Activated naive CD4-positive, alpha-beta T cell treated with anti-CD3 and anti-CD28 coated beads for 36 hours (primary cell): ENCODE data around the gene TNFRSF1B. TPM values are rescaled to one million over a fixed set of nuclear protein-coding genes. Genes with fewer than 3 reads are reported as not detected.

ENCODE experiments used
- CTCF ChIA-PET: fragments of 350-600 bp; sonication (Branson Sonifier 250); formaldehyde crosslinking; loops from one replicate; lab custom pipeline; 2021; ENCODE audit warnings: antibody characterized with exemption; lab: Charles Lee
- DNase-seq: peaks from one replicate; pipeline ENCODE4 v3.0.0-alpha.2; 2020
- H3K27ac Mint-ChIP-seq: one replicate; pipeline ENCODE4 v1.8.0; 2021; ENCODE audit warnings: mild to moderate bottlenecking, mixed read lengths
- H3K27me3 Mint-ChIP-seq: one replicate; pipeline ENCODE4 v1.8.0; 2021; ENCODE audit warnings: low read depth, mixed read lengths
- H3K36me3 Mint-ChIP-seq: one replicate; pipeline ENCODE4 v1.8.0; 2021; ENCODE audit warnings: low read depth, mixed read lengths
- H3K4me1 Mint-ChIP-seq: one replicate; pipeline ENCODE4 v1.8.0; 2021; ENCODE audit warnings: low read depth, mixed read lengths
- H3K4me3 Mint-ChIP-seq: one replicate; pipeline ENCODE4 v1.8.0; 2021; ENCODE audit warnings: mild to moderate bottlenecking, moderate library complexity, mixed read lengths
- H3K9me3 Mint-ChIP-seq: one replicate; pipeline ENCODE4 v1.8.0; 2021; ENCODE audit warnings: mixed read lengths
- intact Hi-C: fragments of 100-400 bp; cut with micrococcal nuclease; formaldehyde crosslinking; loops from one replicate; pipeline ENCODE4 v1.15.1; 2023
- total RNA-seq, 2 experiments: library from RNA; stranded (reverse); gene quantifications; one replicate each; pipeline ENCODE4 v1.2.3, GENCODE V29; 2021

Gene TNFRSF1B
- total RNA-seq, 2 experiments from 2014 or later, result 69.4 to 75.7 TPM

DNA sequence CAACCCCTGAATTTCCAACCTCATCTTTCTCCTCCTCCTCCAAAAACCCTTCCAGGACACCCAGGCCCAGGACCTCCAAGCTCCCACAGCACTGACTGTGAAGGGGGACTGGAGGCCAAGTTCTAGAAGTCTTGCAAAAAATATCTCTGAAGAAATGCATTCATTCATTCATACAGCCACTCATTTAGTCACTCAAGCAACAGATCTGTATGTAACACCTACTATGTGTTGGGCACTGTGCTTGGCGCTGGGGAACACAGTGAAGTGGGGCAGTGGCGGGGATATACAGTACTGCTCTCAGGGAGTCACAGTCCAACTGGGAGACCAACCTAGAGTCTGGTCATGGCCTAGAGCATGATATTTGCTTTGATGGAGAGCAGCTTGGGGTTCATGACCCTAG is 15.3 kb upstream of the TNFRSF1B start:
- no peak overlapping the region for H3K4me3 Mint-ChIP-seq
- no peaks in the 10 kb centered on the region for H3K27me3 Mint-ChIP-seq
- peak overlapping the region; percentile 81 for H3K27ac Mint-ChIP-seq
- H3K36me3 Mint-ChIP-seq, result peaks cover 8% of the 10 kb centered on the region
- intact Hi-C loops, result no loop called here
- peaks cover 85% of the 10 kb centered on the region for H3K4me1 Mint-ChIP-seq
- H3K9me3 Mint-ChIP-seq, result peaks cover 7% of the 10 kb centered on the region
- CTCF ChIA-PET, result interaction anchor here (0.5 kb wide), 1 partner anchor 455 kb away, joined by 3 read pairs; no protein-coding TSS in a partner anchor
- DNase-seq, result no peak

GRCh38 chr1:12152113-12152891 is 14.5 kb upstream of the TNFRSF1B start:
- Mint-ChIP-seq H3K36me3 (peaks cover 8% of the 10 kb centered on the region), H3K4me3 (no peak overlapping the region), H3K27me3 (no peaks in the 10 kb centered on the region), H3K4me1 (peaks cover 83% of the 10 kb centered on the region), H3K9me3 (peaks cover 7% of the 10 kb centered on the region), H3K27ac (peak overlapping the region; percentile 89)
- DNase-seq, result peak; percentile 44
- intact Hi-C loops, result loop anchor here (2.0 kb wide), 1 partner anchor 20 kb away; no protein-coding TSS in a partner anchor
- CTCF ChIA-PET, result no interaction called here

DNA sequence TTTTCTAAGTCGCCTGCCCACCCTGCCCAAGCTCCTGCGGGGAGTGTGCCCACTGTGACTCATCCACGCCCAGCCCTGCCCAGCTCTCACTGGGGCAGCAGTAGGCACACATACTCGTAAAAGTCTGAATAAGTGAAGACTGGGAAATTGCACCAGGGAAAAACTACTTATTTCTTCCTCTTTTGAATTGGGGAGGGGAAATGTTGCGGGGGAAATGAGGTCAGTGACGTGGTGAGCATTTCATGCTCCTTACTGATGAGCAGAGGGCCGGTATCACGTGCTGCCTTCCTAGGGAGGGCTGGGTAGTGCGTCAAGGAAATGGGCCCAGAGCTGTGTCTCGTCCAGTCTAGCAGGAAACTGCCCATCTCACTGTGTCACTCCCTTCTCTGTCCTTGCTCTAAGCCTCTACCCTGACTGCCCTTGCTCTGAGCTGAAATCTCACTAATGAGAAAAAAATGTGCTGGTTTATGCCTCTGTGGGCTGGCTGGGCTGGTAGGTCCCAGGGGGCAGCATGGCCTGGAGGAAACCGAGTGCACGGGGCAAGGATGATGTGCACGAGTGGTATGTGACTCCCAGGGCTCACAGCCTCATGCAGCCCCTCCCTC is 13.5 kb upstream of the TNFRSF1B start:
- peaks cover 83% of the 10 kb centered on the region for H3K4me1 Mint-ChIP-seq
- intact Hi-C loops, result loop anchor here (2.0 kb wide), 1 partner anchor 20 kb away; no protein-coding TSS in a partner anchor
- CTCF ChIA-PET, result interaction anchor here (0.6 to 1.4 kb wide), 2 partner anchors 24 to 30 kb away, joined by 3 to 5 read pairs; no protein-coding TSS in a partner anchor
- peak; percentile 67 for DNase-seq
- peaks cover 7% of the 10 kb centered on the region for H3K9me3 Mint-ChIP-seq
- H3K27me3 Mint-ChIP-seq, result no peaks in the 10 kb centered on the region
- no peak overlapping the region for H3K4me3 Mint-ChIP-seq
- peak overlapping the region; percentile 89 for H3K27ac Mint-ChIP-seq
- H3K36me3 Mint-ChIP-seq, result peaks cover 8% of the 10 kb centered on the region

DNA sequence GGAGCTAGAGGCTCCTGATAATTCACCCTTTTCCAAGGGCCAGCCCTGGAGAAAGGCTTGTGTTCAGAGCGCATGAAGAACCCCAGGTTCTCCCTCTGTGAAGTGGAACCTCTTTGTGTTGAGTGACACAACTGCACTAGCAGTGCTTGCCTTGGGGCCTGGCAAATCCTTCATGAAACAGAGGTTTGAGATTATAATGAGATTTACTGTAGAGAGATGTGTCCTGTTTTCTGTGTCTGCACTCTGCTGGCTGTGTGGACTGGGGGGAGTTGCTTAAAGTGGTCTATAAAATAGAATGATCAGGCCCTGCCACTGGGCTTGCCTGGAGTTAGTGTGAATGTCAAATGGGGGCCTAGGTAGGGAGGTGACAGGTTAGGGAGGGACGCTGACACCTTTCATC is 11.5 kb upstream of the TNFRSF1B start:
- Mint-ChIP-seq H3K36me3 (peaks cover 1% of the 10 kb centered on the region), H3K9me3 (peaks cover 2% of the 10 kb centered on the region), H3K27ac (peak overlapping the region; percentile 26), H3K4me3 (no peak overlapping the region), H3K4me1 (peaks cover 77% of the 10 kb centered on the region), H3K27me3 (no peaks in the 10 kb centered on the region)
- intact Hi-C loops, result loop anchor here (5.0 kb wide), 2 partner anchors 108 to 462 kb away; partner anchors contain the start of gene DHRS3
- no peak for DNase-seq
- CTCF ChIA-PET, result interaction anchor here (0.6 to 3.0 kb wide), 5 partner anchors 18 to 54 kb away, joined by 3 to 9 read pairs (median 4); no protein-coding TSS in a partner anchor

DNA sequence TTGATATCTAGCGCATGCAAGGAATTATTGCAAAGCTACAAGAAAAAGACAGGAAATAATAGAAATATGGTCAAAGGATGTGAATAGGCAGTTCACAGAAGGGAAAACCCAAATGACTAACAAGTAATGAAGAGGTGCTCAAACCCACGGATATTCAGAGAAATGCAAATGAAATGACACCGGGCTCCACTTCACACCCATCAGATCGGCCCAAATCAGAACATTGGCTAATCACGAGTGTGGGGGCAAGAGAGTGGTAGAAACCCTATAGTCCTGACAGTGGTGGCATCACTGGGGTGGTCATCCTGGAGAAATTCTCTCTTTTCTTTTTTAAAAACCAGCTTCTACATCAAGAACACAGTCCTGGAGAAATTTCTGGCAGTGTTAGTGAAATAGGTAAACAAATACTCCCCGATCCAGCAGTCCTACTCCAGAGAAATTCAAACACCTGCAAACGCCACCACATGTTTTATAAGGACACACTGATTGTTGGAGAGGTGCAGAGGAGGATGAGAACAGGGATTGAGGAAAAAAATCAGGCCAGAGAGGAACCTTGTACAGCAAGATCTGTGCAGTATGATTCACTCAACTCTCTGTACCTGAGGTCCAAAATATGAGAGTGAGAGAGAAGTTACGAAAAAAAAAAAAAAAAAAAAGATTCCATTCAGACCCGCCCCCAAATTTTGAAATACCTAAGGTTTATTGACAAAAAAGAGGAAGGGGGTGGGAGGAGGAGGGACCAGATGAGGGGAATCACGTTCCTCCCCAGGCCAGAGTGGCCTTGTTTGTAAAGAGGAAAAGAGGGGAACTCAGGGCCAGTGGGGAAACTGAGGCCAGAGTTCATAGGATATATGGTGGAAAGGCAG is 9.2 kb upstream of the TNFRSF1B start:
- Mint-ChIP-seq H3K36me3 (peaks cover 1% of the 10 kb centered on the region), H3K27me3 (no peaks in the 10 kb centered on the region), H3K4me3 (peak overlapping the region; percentile 65), H3K9me3 (peaks cover 2% of the 10 kb centered on the region), H3K4me1 (peaks cover 78% of the 10 kb centered on the region), H3K27ac (peak overlapping the region; percentile 98)
- CTCF ChIA-PET, result interaction anchor here (0.9 to 3.0 kb wide), 3 partner anchors 21 to 33 kb away, joined by 3 to 9 read pairs (median 5); no protein-coding TSS in a partner anchor
- intact Hi-C loops, result loop anchor here (1.0 to 5.0 kb wide), 5 partner anchors 21 to 460 kb away; partner anchors contain the start of gene DHRS3
- DNase-seq, result peak; percentile 79

DNA sequence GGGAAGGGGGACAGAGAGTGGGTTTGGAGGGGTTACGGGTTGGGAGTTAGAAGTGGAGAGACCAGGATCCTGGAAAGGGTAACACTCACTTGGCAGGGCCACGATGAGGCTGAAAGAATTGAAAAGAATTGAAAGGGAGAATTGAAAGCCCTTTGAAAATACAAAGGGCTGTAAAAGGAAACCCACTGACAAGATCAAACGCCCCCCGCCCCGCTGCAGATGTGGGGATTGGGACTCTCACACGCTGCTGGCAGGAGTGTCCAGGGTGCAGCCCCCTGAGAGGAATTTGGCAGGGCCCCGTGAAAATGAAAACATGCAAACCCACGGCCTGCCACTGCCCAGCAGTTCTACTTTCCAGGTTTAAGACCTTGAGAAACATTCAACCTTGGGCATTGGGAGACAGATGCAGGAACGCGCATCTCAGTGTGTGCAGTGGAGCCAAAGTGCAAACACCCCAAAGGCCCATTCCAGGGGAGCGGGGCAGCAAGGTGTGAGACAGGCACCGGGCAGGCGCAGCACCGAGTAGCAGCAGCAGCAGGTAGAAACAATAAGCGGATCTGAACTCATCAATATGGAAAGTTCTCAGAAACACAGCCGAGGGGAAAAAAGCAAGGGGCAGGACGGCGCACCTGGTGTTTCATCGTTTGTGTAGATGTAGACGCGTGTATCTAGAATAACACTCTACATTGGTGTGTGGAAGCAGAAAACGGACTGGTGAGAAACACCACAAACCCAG is 8.3 kb upstream of the TNFRSF1B start:
- intact Hi-C loops, result loop anchor here (5.0 kb wide), 2 partner anchors 111 to 459 kb away; partner anchors contain the start of gene DHRS3
- DNase-seq, result peak; percentile 45
- Mint-ChIP-seq H3K9me3 (peaks cover 2% of the 10 kb centered on the region), H3K4me3 (peak overlapping the region; percentile 65), H3K4me1 (peaks cover 78% of the 10 kb centered on the region), H3K27ac (peak overlapping the region; percentile 98), H3K36me3 (peaks cover 1% of the 10 kb centered on the region), H3K27me3 (no peaks in the 10 kb centered on the region)
- CTCF ChIA-PET, result interaction anchor here (0.7 to 3.0 kb wide), 3 partner anchors 8 to 34 kb away, joined by 3 to 9 read pairs (median 5); no protein-coding TSS in a partner anchor

DNA sequence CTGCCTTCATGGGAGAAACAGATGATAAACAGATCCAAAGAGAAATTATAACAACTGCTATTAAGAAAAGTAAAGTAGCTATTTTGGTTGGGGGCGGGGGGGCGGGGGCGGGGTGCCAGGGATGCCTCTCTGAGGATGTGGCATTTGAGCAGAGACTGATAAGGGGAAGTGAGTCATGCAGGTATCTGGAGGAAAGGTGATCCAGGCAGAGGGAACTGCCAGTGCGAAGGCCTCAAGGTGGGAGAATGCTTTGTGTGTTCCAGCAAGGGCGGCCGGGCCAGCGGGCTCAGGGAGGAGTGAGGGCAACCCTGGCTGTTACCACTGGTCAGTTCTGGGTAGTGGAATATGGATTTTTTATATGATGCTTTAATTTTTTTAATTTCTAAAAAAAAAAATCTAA is 7.0 kb upstream of the TNFRSF1B start:
- CTCF ChIA-PET, result no interaction called here
- peak; percentile 53 for DNase-seq
- peaks cover 2% of the 10 kb centered on the region for H3K9me3 Mint-ChIP-seq
- no peak overlapping the region for H3K4me3 Mint-ChIP-seq
- H3K27ac Mint-ChIP-seq, result peak overlapping the region; percentile 81
- H3K4me1 Mint-ChIP-seq, result peaks cover 82% of the 10 kb centered on the region
- no peaks in the 10 kb centered on the region for H3K27me3 Mint-ChIP-seq
- intact Hi-C loops, result loop anchor here (5.0 kb wide), 2 partner anchors 113 to 457 kb away; partner anchors contain the start of gene DHRS3
- H3K36me3 Mint-ChIP-seq, result peaks cover 1% of the 10 kb centered on the region

DNA sequence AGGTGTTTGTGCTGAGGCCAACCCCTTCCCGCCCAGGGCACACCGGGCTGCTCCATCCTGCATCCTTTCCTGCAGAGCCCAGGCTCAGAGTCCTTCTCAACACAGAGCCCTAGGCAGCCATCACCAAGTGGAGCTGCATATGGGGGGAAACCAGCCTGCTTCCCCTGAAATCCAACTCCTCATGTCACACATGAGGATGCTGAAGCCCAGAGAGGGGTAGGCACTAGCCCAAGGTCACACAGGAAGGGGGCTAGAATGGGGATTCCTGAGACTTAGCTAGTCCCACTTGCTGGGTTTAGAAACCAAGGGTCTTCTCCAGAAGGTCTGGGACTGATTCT is 5.5 kb upstream of the TNFRSF1B start:
- Mint-ChIP-seq H3K36me3 (peaks cover 1% of the 10 kb centered on the region), H3K4me1 (peaks cover 71% of the 10 kb centered on the region), H3K27me3 (no peaks in the 10 kb centered on the region), H3K9me3 (peaks cover 2% of the 10 kb centered on the region), H3K27ac (peak overlapping the region; percentile 83), H3K4me3 (no peak overlapping the region)
- CTCF ChIA-PET, result interaction anchor here (1.6 to 3.2 kb wide), 2 partner anchors 16 to 37 kb away, joined by 8 to 10 read pairs; no protein-coding TSS in a partner anchor
- intact Hi-C loops, result no loop called here
- DNase-seq, result no peak

GRCh38 chr1:12161662-12162458 is 4.9 kb upstream of the TNFRSF1B start:
- Mint-ChIP-seq H3K27ac (peak overlapping the region; percentile 83), H3K36me3 (peaks cover 1% of the 10 kb centered on the region)

GRCh38 chr1:12162459-12163137 is 4.2 kb upstream of the TNFRSF1B start:
- CTCF ChIA-PET, result interaction anchor here (1.6 to 3.2 kb wide), 2 partner anchors 15 to 38 kb away, joined by 8 to 10 read pairs; no protein-coding TSS in a partner anchor
- Mint-ChIP-seq H3K9me3 (peaks cover 2% of the 10 kb centered on the region), H3K36me3 (peaks cover 3% of the 10 kb centered on the region), H3K4me3 (no peak overlapping the region), H3K4me1 (peaks cover 64% of the 10 kb centered on the region), H3K27me3 (no peaks in the 10 kb centered on the region), H3K27ac (peak overlapping the region; percentile 28)
- no peak for DNase-seq
- intact Hi-C loops, result loop anchor here (1.0 to 2.0 kb wide), 2 partner anchors 16 to 46 kb away; no protein-coding TSS in a partner anchor

More at GRCh38 chr1:12161662-12162458, 4.9 kb upstream of the TNFRSF1B start:
- no peak overlapping the region for H3K4me3 Mint-ChIP-seq
- CTCF ChIA-PET, result interaction anchor here (1.6 to 3.2 kb wide), 2 partner anchors 16 to 38 kb away, joined by 8 to 10 read pairs; no protein-coding TSS in a partner anchor
- intact Hi-C loops, result loop anchor here (1.0 to 2.0 kb wide), 2 partner anchors 16 to 47 kb away; no protein-coding TSS in a partner anchor
- peaks cover 70% of the 10 kb centered on the region for H3K4me1 Mint-ChIP-seq
- H3K9me3 Mint-ChIP-seq, result peaks cover 2% of the 10 kb centered on the region
- DNase-seq, result peak; percentile 92
- H3K27me3 Mint-ChIP-seq, result no peaks in the 10 kb centered on the region
